Activated CD8-positive, alpha-beta memory T cell treated with anti-CD3 and anti-CD28 coated beads, Interleukin-2, amount 50 U/mL, for 48 hours (primary cell): ENCODE data around the gene PTPRN2.

Source experiments
- DNase-seq: peaks from one replicate; pipeline ENCODE4 v3.0.0-alpha.2; 2020

Gene PTPRN2

DNA sequence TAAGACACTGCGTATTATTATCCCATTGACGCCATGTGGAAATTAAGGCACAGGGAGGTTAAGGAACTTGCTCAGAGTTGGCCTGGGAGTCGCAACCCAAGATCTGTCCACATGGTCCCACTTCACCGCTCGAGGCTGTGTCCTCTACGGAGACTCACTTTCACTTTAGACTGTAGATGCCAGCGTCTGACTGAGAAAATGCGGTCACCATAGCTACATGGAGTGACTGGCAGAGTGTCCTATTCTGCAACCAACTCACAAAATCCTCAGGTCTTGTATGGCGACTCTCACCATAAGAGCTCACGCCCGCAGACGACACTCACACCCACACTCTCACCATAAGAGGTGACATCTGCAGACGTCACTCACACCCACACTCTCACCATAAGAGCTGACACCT, 257.9 kb downstream of the PTPRN2 start:
- DNase-seq, result no peak

DNA sequence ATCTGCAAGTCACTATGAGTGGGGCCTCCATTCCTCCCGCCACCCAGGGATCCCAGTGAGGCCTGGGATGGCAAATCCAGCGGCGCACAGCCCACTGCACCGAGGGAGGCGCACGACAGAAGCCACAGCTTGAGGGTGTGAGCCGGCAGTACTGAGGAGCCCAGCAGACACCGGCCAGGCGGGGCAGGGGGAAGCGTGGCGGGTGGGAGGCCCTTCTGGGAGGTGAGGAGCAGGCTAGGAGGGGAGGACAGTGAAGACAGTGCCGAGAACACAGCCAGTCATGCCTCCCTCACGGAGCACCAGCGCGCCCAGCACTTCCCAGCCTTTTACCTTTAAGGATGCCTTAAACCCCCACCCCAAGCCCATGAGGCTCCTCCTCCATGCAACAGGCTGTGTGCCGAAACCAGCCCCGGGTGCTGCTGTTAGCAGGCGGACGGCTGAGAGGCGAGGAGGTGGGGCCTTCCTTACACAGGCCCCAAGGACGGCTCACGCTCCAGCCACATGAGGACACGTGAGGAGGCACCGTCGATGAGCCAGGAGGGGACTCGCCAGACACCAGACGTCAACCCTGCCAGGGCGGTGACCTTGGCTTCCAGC, 258.5 kb downstream of the PTPRN2 start:
- no peak for DNase-seq

DNA sequence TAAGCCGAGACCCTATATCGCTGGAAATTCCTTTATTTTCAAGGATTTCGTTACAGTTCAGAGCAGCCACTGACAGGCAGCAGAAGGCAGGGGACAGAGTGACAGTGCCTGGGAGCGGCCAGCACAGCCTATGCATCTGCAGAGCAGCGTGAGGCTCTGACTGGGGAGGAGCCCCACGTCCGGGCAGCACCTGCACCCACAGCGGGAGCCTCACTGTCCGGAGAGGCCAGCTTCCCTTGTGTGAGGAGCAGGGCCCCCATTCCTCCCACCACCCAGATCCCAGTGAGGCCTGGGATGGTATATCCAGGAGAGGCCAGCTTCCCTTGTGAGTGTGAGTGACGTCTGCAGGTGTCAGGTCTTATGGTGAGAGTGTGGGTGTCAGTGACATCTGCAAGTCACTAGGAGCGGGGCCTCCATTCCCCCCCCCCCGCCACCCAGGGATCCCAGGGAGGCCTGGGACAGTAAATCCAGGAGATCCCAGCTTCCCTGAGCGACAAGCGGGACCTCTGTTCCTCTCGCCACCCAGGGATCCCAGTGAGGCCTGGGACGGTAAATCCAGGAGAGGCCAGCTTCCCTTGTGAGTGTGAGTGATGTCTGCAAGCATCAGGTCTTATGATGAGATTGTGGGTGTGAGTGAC, 259.1 kb downstream of the PTPRN2 start:
- no peak for DNase-seq

DNA sequence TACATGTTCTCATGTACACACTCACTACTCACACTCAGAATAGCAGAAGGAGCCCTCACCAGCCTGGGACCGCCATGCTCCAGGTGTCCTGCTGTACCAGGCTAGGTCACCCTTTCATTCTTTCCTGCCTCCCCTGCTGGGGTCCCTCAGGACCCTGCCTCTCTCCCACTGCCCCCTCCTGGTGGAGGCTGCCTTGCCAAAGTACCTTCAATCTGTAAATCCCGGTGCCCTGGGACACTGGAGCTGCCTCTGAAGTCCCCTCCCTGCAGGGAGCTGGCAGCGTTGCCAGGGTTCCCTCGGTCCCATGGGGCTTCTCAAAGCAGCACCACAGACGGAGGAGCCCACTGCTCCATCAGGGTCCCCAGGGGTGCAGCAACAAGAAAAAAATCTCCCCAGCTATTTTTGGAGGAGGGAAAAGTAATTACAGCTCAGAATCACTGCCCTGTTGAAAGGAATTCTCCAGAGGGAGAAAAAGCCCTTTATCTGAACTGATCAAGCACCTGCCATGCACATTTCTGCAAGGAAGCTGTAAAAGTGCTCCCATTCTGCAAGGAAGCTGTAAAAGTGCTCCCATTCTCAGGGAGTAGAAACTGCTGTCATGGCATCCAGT, 259.9 kb downstream of the PTPRN2 start:
- no peak for DNase-seq

DNA sequence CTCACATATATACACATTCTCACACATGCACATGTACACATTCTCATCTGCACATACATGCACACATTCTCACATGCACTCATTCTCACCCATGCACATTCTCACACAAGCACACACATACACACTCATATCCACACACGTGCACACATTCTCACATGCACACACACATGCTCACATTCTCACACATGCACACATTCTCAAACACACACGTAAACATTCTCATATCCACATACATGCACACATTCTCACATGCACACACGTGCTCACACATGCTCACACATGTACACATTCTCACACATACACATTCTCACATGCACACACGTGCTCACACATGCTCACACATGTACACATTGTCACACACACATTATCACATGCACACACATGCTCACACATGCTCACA, 260.6 kb downstream of the PTPRN2 start:
- no peak for DNase-seq

DNA sequence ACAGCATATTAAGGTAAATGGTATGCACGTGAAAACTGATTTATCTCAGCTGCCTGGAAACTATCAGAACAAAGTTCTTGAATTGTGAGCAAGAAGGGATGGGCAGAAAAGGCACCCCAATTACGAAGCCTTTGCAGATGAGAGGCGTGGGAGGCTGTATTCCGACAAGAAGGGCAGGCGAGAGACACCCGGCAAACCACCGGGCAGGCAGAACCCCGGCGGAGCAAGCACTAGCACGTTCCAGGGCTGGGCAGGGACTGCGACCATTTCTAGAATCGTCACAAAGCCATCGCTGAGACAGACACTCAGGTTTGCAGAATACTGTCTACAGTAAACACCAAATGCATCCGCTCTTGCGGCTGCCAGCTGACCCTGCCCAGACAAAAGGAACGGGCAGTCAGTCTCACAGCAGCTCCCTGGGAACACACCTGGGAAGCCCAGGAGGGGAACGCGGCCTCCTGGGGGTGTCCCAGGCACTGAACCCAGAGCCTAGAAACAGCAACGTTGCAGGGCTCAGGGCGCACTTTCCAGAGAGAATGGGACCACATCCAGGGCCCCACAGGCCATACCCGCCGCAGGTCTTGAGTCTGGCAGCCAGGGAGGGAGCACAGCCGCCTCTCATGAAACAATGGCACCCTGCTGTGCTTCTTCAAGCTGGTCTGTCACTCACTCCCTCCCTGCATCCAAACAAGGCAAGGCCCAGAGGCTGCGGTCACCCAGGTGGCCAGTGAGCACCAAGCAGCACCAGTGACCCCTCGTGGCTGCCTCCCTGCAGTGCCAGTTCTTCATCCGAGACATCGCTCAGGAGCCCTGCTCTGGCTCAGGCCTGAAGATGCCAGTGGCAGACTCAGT, 261.9 kb downstream of the PTPRN2 start:
- DNase-seq, result no peak

DNA sequence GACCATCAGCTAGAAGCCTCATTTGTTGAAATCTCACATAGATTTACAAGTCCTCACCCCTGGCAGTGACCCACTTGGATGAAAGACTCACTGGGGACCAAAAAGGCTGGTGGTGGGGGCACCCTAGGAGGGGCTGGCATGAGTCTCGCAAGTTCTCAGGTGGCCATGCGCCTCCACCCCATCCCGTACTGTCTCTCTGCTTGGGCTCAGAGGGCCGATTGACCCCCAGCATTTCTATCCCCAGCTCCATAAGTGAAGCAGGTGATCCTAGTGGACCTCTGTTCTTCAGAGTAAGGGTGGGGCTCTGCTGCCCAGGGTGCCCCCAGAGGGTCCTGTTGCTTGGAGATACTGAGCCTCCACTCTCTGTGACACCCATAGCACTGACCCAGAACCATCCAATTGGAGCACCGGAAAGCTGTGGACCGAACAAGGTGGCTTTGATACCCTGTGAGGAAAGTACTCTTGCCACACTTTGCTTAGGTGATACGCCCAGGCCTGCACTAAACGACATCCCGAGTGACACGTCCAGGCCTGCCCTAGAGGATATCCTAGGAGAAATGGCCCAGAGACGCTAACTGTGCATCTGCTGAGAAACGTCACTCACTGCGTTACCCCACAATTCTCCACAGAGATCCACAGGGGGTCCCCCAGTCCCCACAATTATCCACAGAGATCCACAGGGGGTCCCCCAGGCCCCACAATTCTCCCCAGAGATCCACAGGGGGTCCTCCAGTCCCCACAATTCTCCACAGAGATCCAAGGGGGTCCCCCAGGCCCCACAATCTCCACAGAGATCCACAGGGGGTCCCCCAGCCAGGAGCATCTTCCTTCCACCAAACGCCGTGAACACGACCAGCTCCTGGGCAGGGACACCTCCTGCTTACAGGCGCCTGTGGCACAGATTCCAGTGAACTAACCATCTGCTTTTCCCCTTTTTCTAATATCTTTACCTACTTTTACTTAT, 262.9 kb downstream of the PTPRN2 start:
- no peak for DNase-seq

DNA sequence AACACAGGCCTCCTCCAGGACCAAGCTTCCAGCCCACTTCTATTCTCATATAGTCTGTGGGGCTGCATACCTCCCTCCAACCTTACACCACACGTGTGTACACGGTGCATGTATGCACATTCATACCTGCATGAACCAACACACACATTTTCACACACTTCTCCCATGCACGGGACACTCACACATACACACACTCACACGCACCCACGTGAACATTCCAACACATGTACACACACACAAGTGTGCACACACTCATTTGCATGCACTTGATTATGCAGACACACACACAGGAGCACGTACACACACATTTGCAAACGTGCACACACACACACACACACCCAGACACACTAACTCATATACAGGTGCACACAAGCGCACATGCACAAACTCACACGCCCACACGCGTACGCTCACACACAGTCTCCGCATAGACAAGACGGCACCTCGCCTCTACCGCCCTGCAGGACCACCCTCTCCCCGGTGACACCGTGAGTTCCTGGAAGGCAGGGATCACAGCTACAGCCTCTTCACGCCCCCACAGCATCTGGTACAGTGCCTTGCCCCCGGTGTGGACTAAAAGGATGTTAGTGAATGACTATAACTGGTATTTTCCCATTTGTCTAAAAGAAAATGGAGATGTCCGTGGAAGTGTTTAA, 263.8 kb downstream of the PTPRN2 start:
- no peak for DNase-seq

DNA sequence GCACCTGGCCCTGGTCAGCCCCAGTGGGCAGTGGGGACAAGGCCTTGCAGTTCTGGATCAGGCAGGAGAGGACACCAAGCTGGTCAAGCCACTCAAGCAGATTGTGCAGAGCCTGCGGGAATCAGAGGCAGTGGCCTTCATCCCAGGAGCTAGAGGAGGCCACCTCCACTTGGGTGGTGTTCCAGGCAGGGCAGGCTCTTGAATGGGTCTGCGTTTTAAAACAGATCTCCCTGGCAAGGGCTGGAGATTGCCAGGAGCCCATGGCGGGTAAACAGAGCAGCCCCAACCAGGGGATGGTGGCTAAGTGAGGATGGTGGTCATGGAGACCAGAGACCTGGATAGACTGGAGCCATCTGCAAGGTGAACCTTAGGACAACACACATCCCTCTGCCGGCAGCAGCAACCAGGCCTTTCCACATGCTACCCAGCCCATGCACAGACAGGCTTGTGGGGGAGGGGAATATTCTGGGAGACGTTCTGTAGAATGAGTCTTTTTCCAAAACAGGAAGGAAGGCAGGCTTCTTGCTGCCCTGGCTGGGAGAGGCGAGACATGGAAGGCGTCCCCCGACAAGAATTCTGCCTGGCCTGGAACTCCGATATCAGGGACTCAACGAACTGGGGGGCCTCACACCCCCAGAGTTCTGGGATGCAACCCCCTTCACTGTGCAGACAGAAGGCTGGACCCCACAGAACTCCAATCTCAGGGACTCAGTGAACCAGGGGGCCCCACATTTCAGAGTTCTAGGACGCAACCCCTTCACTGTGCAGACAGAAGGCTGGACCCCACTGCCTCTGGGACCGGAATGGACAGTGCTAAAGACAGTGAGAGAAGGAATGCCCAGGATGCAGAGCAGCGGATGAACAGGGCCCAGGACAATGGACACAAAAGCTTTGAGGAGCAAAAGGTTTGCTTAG, 264.8 kb downstream of the PTPRN2 start:
- no peak for DNase-seq

DNA sequence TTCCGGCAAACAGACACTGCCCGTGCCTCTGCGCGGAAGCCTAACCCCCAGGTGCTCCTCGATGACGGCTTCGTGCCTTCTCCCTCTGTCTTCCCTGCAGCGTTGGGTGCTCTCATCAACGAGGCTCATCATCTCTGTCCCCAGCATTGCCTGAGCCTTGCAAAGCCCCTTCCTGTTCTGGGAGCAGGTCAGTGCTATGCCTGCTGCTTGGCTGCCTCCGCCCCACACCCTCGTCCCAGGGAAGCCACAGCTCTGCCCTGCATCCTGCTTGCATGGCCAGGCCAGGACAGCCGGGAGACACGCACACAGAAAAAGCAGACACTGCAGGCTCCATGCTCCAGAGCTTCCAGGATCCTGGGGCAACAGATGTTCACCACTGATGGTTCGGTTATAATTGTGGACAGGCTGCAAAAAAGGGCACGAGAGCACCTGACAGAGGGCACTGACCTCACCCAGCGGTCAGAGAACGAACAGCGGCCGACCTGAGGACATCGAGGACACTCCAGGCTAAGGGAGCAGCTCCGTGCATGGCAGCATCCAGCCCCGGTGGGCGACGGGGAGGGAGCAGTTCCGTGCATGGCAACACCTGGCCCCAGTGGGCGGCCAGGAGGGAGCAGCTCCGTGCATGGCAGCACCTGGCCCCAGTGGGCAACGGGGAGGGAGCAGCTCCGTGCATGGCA, 265.5 kb downstream of the PTPRN2 start:
- DNase-seq, result no peak

DNA sequence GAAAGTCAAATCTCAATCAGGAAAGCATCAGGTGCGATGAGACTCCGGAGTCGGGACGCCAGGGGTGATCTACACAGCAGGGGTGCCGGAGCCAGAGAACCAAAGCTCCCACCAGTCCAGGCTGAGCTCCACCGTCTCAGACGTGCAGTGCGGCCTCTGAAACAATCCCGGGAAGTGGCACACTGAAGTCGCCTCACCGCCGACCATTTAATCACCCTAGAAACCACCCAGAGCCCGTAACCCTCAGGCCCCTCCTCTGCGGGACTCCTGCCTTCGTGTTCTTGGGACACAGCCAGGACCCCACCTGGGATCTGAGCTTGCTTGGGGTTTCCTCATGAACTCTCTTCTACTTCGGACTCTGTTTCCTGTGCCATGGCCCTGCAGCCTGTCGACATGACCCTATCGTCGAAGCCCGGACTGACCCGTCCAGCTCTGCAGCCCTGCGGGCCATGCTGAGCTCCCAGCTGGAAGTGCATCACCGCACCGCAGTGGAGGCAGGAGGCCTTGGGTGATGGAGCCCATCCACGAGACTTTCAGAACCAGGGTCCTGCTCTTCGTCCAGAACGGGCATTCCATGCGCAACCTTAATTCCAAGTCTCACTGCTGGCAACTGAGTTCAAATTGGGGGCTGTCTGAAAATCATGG, 266.4 kb downstream of the PTPRN2 start:
- no peak for DNase-seq

DNA sequence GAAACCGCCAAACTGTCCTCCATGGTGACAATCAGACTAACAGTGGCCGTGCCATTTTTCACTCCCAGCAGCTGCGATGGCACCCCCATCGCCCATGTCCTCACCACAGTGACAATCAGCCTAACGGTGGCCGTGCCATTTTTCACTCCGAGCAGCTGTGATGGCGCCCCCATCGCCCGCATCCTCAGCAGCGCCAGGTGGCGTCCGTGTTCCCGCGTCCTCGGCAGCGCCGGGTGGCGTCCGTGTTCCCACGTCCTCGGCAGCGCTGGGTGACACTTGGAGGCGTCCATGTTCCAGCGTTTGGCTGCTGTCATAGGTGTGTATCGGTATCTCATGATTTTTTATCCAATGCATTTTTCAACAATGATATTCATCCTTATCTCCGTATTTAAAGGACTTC, 267.3 kb downstream of the PTPRN2 start:
- no peak for DNase-seq

DNA sequence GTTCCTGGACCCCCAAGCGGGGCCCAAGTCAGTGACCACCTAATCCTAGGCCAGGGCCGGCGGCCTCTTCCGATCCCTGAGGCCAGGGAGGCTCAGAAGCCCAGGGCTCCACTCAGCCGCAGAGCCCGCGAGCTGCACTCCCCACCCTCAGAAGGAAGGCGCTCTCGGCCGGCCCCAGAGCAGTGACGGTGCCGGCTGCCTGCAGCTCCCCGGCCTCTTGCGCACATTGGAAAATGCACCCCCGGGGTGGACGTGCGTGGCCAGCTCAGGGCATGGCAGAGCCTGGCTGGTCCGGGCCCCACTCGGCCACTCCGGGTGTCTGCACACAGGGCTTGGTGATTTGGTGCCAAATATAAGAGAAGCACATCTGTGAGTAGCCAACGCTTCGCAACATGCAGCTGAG, 269.1 kb downstream of the PTPRN2 start:
- no peak for DNase-seq

DNA sequence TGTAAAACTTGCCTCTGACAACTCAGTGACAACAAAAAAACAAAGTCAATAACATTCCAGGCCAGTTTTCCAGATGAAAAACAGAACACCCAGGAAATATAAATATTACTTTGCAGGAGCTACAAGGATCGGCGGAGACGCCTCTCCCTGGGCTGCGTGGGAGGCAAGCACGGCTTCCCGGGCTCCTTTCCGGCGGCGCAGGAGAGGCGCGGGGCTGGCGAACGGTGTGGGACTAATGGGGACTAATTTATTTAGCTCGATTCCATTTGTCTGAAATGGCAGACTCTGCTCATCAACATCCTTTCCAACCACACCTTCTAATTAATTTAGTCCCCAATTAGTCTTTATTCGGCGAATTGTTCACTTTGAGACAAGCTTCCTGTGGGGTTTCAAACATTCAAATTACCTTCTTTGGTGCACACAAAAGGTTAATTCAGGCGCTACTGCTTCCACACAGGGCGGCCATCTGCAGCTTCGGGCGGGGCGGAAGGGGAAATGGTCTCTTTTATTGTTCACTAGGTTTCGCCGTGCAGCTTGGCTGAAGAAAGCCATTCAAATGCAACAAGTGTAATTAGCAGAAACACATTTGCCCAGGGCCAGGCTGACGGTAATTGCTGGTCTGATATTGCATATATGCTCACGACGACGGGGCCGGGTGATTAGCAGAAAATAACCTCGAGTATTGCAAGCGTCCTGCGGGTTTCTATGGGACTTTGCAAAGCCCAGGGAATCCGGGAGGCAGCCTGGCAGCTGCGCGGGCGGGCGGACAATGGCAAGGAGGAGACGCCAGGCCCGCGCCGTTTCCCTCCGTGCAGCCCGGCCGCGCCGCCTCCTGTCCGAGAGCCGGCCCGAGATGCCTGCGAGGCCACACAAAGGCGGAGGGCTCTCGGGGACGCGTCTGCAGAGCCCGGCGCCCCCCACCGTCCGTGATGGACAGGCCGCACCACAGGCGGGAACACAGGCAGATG, 270.1 kb downstream of the PTPRN2 start:
- DNase-seq, result no peak

DNA sequence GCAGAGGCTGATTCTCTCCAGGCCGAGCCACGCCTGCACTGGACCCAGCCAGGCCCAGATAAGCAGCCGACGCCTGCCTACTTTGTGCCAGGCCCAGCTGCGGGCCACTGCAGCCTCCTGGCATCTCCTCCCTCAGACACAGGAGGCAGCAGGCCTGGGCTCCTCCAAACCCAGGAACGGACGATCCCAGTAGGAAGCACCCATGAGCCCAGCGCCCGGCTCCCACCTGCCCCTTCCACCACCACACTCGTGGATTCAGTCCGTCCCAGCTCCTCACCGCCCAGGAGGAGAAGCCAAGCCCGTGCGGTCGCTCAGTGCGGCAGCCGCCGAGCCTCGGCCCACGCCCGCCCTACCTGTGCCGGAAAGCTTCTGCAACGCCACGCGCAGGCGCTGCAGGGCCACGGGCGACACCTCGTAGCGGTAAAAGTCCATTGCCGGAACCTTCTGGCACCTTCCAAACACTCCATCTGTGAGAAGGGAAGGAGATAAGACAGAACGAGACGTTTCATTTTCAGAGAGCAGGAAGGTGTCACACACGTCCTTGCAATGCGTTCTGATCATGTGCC, 271.1 kb downstream of the PTPRN2 start:
- DNase-seq, result no peak

DNA sequence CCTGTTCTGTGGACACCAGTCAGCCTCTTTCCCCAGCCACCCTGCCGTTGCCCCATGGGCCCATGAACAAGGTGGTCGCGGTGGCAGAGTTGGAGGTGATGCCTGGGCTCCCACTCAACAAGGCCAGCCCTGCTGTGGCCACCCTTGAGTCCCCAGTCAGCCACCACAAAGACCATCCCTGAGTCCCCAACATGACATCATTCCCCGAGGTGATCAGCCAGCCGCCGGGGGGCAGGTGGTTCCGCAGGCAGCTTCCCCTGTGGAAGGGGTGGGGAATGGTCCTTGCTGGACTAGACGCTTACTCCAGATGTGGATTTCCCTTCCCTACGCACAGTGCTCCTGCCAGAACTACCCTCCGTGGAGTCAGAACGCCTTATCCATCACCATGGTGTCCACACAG, 271.7 kb downstream of the PTPRN2 start:
- DNase-seq, result no peak

DNA sequence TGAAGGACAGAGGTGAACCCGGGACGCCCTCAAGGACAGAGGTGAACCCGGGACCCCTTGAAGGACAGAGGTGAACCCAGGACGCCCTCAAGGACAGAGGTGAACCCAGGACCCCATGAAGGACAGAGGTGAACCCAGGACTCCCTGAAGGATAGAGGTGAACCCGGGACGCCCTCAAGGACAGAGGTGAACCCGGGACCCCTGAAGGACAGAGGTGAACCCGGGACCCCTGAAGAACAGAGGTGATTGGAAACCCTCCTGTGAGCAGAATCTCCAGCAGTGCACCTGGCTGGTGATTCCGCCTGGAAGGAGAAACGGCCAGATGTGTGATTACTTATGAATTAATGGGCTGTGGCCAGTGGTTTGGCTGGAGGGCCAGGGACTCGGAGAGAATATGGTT, 272.3 kb downstream of the PTPRN2 start:
- no peak for DNase-seq

DNA sequence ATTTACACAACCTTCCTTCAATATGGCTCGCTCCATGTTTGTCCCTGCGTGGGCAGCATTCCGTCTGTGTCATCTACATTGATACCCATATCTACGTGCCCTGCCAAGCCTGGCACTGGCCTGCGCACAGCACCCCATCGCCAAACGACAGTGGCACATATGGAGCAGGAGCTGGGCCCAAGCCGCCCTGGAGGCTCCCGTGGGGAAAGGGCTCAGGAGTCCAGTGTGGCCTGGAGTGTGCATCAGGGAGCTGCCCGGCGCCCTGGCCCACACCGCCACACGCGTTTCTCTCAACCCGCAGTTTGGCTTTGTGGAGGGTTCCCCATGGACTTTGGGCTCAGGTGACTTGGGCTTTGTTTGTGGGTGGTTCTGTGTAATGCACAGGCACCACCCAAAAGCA, 273.2 kb downstream of the PTPRN2 start:
- no peak for DNase-seq
